ENCODE measurements around the gene DSN1.

The DSN1 gene

DNA sequence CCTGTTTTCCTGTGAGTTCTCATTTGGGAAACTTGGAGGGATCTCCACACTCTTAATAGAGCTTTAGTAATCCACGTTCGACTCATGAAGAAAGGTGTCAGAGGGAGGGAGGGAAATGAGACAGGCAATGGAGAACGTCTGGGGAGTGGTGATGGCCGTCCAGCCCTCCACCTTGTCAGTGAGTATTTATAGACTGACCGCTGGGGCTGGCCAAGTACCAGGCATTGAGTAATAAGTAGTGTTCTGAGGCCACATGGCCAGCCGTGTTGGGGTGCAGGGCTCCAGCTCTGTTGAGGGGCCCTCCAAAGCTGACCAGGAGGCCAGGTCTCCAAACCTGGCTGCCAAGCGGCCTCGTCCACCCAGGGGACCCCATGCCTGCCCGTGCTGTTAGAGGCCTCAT is 11.3 kb upstream of the DSN1 start:
- Histone ChIP-seq H3K36me3 (peaks cover 28% of the 10 kb centered on the region), H3K4me3 (ENCODE audit: low read depth, low read length) (no peak overlapping the region)

DNA sequence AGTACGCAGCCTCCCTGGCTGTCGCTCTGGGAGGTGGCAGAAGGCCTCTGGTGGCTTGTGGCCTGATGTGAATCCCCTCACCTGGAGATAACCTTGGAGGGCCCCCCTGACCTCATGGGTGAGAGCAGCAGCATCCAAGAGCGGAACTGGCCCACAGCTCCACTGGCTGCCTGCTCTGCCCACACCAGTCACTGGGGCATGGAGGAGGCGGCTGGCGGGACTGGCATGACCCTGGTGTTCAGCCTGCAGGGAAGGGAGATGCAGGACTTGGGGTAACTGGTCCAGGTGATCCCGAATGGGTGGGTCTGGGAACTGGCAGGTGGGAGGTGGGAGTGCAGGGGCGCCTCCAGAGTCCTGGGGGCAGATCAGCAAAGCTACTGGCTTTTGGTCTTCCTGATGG is 10.6 kb upstream of the DSN1 start:
- H3K4me3 ChIP-seq (ENCODE audit: low read depth, low read length) = no peak overlapping the region
- no peaks in the 10 kb centered on the region for H3K9me3 ChIP-seq
- peaks cover 28% of the 10 kb centered on the region for H3K36me3 ChIP-seq
- H3K27me3 ChIP-seq = no peaks in the 10 kb centered on the region
- no peak for DNase-seq
- no peaks in the 10 kb centered on the region for H3K4me1 ChIP-seq
- TF ChIP-seq, protein P1, sequence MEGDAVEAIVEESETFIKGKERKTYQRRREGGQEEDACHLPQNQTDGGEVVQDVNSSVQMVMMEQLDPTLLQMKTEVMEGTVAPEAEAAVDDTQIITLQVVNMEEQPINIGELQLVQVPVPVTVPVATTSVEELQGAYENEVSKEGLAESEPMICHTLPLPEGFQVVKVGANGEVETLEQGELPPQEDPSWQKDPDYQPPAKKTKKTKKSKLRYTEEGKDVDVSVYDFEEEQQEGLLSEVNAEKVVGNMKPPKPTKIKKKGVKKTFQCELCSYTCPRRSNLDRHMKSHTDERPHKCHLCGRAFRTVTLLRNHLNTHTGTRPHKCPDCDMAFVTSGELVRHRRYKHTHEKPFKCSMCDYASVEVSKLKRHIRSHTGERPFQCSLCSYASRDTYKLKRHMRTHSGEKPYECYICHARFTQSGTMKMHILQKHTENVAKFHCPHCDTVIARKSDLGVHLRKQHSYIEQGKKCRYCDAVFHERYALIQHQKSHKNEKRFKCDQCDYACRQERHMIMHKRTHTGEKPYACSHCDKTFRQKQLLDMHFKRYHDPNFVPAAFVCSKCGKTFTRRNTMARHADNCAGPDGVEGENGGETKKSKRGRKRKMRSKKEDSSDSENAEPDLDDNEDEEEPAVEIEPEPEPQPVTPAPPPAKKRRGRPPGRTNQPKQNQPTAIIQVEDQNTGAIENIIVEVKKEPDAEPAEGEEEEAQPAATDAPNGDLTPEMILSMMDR (IDR thresholded peaks at IDR 0.05; ENCODE audit: low read depth, low read length) = no peak

More for the DNA sequence above, 11.3 kb upstream of the DSN1 start:
- H3K27me3 ChIP-seq = no peaks in the 10 kb centered on the region
- no peak for DNase-seq
- no peaks in the 10 kb centered on the region for H3K4me1 ChIP-seq
- no peaks in the 10 kb centered on the region for H3K9me3 ChIP-seq
- TF ChIP-seq, protein P1 (IDR thresholded peaks at IDR 0.05; ENCODE audit: low read depth, low read length) = no peak

DNA sequence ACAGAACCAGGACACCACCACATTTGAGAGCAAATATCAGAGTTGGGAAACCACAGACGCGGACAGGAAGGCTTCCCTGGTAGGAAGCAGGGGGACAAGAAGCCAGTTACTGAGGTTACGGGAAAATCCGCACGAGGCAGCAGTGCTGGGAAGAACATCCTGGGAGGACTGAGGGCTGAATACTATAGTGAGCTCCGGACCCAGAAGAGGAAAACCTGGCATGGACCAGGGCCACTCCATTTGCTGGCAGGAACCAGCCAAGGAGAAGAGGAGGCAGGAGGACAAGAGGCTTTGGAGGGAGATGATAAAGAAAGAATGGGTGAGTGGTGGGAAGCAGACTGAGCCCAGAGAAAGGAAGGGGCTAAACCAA is 6.1 kb upstream of the DSN1 start:
- Histone ChIP-seq H3K36me3 (peaks cover 6% of the 10 kb centered on the region), H3K4me1 (no peaks in the 10 kb centered on the region)
- TF ChIP-seq, protein P1 (IDR thresholded peaks at IDR 0.05; ENCODE audit: low read depth, low read length) = no peak

DNA sequence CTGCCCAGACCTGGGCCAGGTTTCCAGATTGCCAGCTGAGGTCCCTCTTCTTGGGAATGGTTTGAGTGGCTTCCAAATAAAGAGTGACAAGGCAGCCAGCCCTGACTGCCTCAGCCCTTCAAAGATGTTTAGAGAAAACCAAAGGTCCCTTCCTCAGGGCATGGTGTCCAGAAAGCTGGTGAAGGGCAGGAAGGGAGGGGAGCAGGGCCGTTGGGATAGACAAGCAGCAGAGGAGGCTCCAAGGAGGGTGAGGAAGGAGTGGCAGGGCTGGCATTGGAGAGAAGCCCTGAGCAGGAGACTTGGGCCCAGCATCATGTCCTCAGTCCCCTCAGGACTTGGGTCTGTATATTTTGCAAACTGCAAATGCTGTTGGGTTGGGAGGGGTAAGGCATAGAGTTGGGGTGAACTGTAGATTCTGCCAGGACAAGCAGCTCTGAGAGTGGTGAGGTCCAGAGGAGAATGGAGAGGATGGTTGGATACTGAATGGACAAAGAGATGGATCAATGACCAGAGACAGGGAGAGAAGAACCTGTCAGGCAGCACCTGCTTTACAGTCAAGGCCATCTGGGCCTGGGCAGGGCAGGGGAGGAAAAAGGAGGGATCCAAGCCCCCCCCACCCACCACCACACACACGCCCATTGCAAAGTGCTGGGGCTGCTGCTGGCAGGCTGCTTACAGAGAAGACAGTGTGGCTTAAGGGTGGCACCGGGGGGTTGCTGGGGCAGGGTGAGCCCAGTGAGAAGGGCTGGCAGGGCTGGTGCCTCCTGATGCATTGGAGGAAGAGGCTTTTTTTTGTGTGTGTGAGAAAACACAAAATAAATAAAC is 5.5 kb upstream of the DSN1 start:
- H3K36me3 ChIP-seq = peaks cover 5% of the 10 kb centered on the region; the same call in 1 of the 2 replicates
- H3K27me3 ChIP-seq = no peaks in the 10 kb centered on the region
- H3K4me3 ChIP-seq (ENCODE audit: low read depth, low read length) = no peak overlapping the region
- TF ChIP-seq, protein P1 (IDR thresholded peaks at IDR 0.05; ENCODE audit: low read depth, low read length) = no peak
- DNase-seq = no peak
- H3K9me3 ChIP-seq = no peaks in the 10 kb centered on the region
- no peaks in the 10 kb centered on the region for H3K4me1 ChIP-seq

More for the DNA sequence above, 6.1 kb upstream of the DSN1 start:
- DNase-seq = no peak
- Histone ChIP-seq H3K27me3 (no peaks in the 10 kb centered on the region), H3K4me3 (ENCODE audit: low read depth, low read length) (no peak overlapping the region), H3K9me3 (no peaks in the 10 kb centered on the region)

DNA sequence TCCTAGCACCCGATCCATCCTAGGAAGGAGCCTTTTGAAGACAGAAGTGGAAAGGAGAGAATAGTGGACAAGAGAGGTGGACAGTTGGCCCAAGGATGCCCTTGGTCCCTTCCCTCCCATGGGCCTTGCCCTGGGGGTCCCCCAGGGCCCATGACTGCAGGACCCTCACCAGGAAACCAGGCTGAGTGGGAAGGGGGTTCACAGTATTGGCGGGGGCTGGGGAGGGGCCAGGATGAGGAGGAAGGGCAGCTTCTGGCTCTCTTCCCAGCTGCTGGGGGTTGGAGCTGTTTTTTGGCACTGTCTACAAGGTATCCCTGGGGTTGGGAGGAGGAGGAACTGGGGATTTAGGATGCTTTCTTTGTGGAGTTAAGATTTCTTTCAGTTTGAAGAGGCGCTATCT is 4.0 kb upstream of the DSN1 start:
- TF ChIP-seq, protein P1 (IDR thresholded peaks at IDR 0.05; ENCODE audit: low read depth, low read length) = no peak
- DNase-seq = no peak
- H3K4me1 ChIP-seq = no peaks in the 10 kb centered on the region

DNA sequence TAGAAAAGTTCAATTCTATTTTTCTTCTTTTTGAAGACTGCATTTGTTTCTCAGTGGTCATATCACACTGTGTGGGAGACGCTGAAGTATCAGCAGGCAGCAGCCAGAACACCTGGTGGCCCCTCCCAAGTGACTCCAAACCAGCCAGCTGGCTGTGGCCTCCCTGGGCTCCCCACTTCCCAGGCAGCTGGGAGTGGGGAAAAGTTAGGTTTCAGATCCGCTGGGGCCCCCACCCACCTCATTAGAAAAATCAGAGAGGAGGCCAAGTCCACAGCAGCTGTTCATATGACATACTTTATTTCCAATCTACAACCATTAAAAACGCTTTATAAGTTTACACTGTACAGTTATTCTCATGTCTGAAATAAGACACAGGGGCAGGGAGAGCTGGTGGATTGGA is 3.6 kb upstream of the DSN1 start:
- Histone ChIP-seq H3K27me3 (no peaks in the 10 kb centered on the region), H3K9me3 (no peaks in the 10 kb centered on the region), H3K4me3 (ENCODE audit: low read depth, low read length) (no peak overlapping the region), H3K36me3 (no peaks in the 10 kb centered on the region), H3K4me1 (no peaks in the 10 kb centered on the region)
- TF ChIP-seq, protein P1 (IDR thresholded peaks at IDR 0.05; ENCODE audit: low read depth, low read length) = no peak
- no peak for DNase-seq

More for the DNA sequence above, 4.0 kb upstream of the DSN1 start:
- no peaks in the 10 kb centered on the region for H3K9me3 ChIP-seq
- H3K4me3 ChIP-seq (ENCODE audit: low read depth, low read length) = no peak overlapping the region
- no peaks in the 10 kb centered on the region for H3K36me3 ChIP-seq
- no peaks in the 10 kb centered on the region for H3K27me3 ChIP-seq

Data from BE2C (cell line).